ENCODE results near the gene PJA2.

- TF ChIP-seq ELF4 (IDR thresholded peaks at IDR 0.05) (no peak), L3MBTL2 (conservative IDR thresholded peaks at IDR 0.05) (no peak), LEF1 (IDR thresholded peaks at IDR 0.05; ENCODE audit: borderline replicate concordance) (no peak), BHLHE40 (IDR thresholded peaks at IDR 0.05; ENCODE audit: borderline replicate concordance) (no peak), ARNT (IDR thresholded peaks at IDR 0.05) (no peak), TARDBP (IDR thresholded peaks at IDR 0.05) (no peak), FOXA1 (IDR thresholded peaks at IDR 0.05) (no peak), SUZ12 (IDR thresholded peaks at IDR 0.05) (no peak)
Observed at GRCh38 chr5:109454731-109455505, 45.1 kb upstream of the PJA2 start.

Measured in HEK293T (cell line).